Gastrocnemius medialis (tissue), 4 donors: ENCODE measurements around the gene NES. TPM values are rescaled to one million over a fixed set of nuclear protein-coding genes. Genes with fewer than 3 reads are reported as not detected.

Source experiments
- ATAC-seq, 2 donors: fragments of 150-250 bp; one replicate each; pipeline ENCODE4 v1.9.1; 2016
- DNase-seq, 2 donors: peaks; one replicate each; pipeline ENCODE4 v3.0.0-alpha.2; 2019
- H3K27ac ChIP-seq, 4 donors: fragments of 200-600 bp; sonication (generic); 1 replicate in 1 of 4; 2 replicates in 3 of 4; pipeline ENCODE4 v1.5.1; 2016 to 2018; ENCODE audit warnings: mild to moderate bottlenecking in 2 of 4, moderate library complexity in 1 of 4
- H3K27me3 ChIP-seq, 3 donors: fragments of 200-600 bp; sonication (generic) in 2 of 3; 1 replicate in 1 of 3; 2 replicates in 2 of 3; pipeline versions ENCODE4 v1.5.1 to v1.6.0; 2016 to 2019; ENCODE audit warnings: mild to moderate bottlenecking in 1 of 3, moderate library complexity in 1 of 3
- H3K36me3 ChIP-seq, 2 donors: fragments of 200-600 bp; sonication (generic) in 1 of 2; one replicate each; pipeline ENCODE4 v1.5.1; 2017 to 2018
- H3K4me1 ChIP-seq, 2 donors: fragments of 200-600 bp; sonication (generic) in 1 of 2; one replicate each; pipeline ENCODE4 v1.5.1; 2016 to 2017; ENCODE audit warnings: mild to moderate bottlenecking in 2 of 2
- H3K4me3 ChIP-seq, 4 donors: fragments of 200-600 bp; sonication (generic) in 3 of 4; 1 replicate in 1 of 4; 2 replicates in 3 of 4; pipeline ENCODE4 v1.5.1; 2016 to 2019; ENCODE audit warnings: mild to moderate bottlenecking in 2 of 4
- H3K9me3 ChIP-seq, 3 donors: fragments of 200-600 bp; sonication (generic) in 2 of 3; 1 replicate in 1 of 3; 2 replicates in 2 of 3; pipeline ENCODE4 v1.5.1; 2016 to 2019
- CTCF ChIP-seq, 5 experiments: fragments of 450-650 bp in 3 of 5; fragments of 200-600 bp in 2 of 5; sonication (generic) in 2 of 5; IDR thresholded peaks in 4 of 5; conservative IDR thresholded peaks in 1 of 5; 1 replicate in 4 of 5; 2 replicates in 1 of 5; pipeline ENCODE4 v1.5.1; 2016 to 2019; ENCODE audit warnings: antibody characterized with exemption in 5 of 5, mild to moderate bottlenecking in 3 of 5, moderate library complexity in 3 of 5
- POLR2A ChIP-seq, 2 donors: fragments of 450-650 bp; IDR thresholded peaks; one replicate each; pipeline ENCODE4 v1.6.1; 2017; ENCODE audit warnings: antibody characterized with exemption in 2 of 2, mild to moderate bottlenecking in 2 of 2, moderate library complexity in 2 of 2
- in situ Hi-C, 4 donors: fragments of 200-750 bp; cut with MboI; loops; one replicate each; pipeline versions ENCODE4 v1.15.0 to v1.8.0; 2017; ENCODE audit warnings: low sequenced_read_pairs in 4 of 4
- intact Hi-C: fragments of 100-400 bp; cut with DNase I; formaldehyde crosslinking; loops from one replicate; pipeline ENCODE4 v1.15.1; 2023; ENCODE audit warnings: low total_unique reads
- total RNA-seq, 4 donors: library from RNA; depleted of rRNA; stranded (reverse); fragments of >200 nt; gene quantifications; one replicate each; pipeline versions ENCODE4 v1.1.0 to v1.2.3, GENCODE V29; 2016

The NES gene
- total RNA-seq, 4 donors from 2014 or later = 13.7 to 60.9 (median 26.4) TPM

- Histone ChIP-seq H3K36me3 (peaks cover 3 to 39% of the 10 kb centered on the region in 2 donors), H3K4me1 (peaks cover 18 to 21% of the 10 kb centered on the region in 2 donors), H3K4me3 (no peak overlapping the region), H3K27me3 (no peaks in the 10 kb centered on the region), H3K27ac (no peak overlapping the region), H3K9me3 (no peaks in the 10 kb centered on the region)
- intact Hi-C loops (loop anchor here (10.0 kb wide), 1 partner anchor 667 kb away; the partner anchor contains the start of genes LAMTOR2 and UBQLN4), in situ Hi-C loops (loop anchor here in 1 of 4 donors (25.0 kb wide), 1 partner anchor 141 kb away; the partner anchor contains the start of genes INSRR and NTRK1)
- no peak for DNase-seq
- no peak for ATAC-seq
- no peak for TF ChIP-seq CTCF (IDR thresholded peaks at IDR 0.05 in 4 of 5, conservative IDR thresholded peaks at IDR 0.05 in 1 of 5)
- TF ChIP-seq POLR2A (IDR thresholded peaks at IDR 0.05) = no peak
These were observed 44.3 kb upstream of the NES start for GRCh38 chr1:156721535-156721934.

- in situ Hi-C loops (loop anchor here in 1 of 4 donors (25.0 kb wide), 1 partner anchor 141 kb away; the partner anchor contains the start of genes INSRR and NTRK1), intact Hi-C loops (loop anchor here (10.0 kb wide), 1 partner anchor 666 kb away; the partner anchor contains the start of genes LAMTOR2 and UBQLN4)
- Histone ChIP-seq H3K27ac (no peak overlapping the region), H3K9me3 (no peaks in the 10 kb centered on the region), H3K4me1 (peaks cover 14 to 17% of the 10 kb centered on the region in 2 donors), H3K36me3 (peaks cover 3 to 39% of the 10 kb centered on the region in 2 donors), H3K27me3 (no peaks in the 10 kb centered on the region), H3K4me3 (no peak overlapping the region)
- ATAC-seq (no peak), DNase-seq (no peak)
- TF ChIP-seq CTCF (IDR thresholded peaks at IDR 0.05 in 4 of 5, conservative IDR thresholded peaks at IDR 0.05 in 1 of 5) (no peak), POLR2A (IDR thresholded peaks at IDR 0.05) (no peak)
These were observed 43.9 kb upstream of the NES start for GRCh38 chr1:156721131-156721530.

- no peak for ATAC-seq
- Histone ChIP-seq H3K27me3 (no peaks in the 10 kb centered on the region), H3K27ac (no peak overlapping the region), H3K4me3 (no peak overlapping the region), H3K36me3 (peaks cover 3 to 15% of the 10 kb centered on the region in 2 donors), H3K4me1 (no peaks in the 10 kb centered on the region), H3K9me3 (no peaks in the 10 kb centered on the region)
- no peak for DNase-seq
- intact Hi-C loops = no loop called here
- in situ Hi-C loops = loop anchor here in 2 of 4 donors (10.0 to 25.0 kb wide), 2 partner anchors 145 to 167 kb away; partner anchors contain the start of genes INSRR (in 1 of the 2) and NTRK1 (in 1 of the 2)
- TF ChIP-seq CTCF (IDR thresholded peaks at IDR 0.05 in 4 of 5, conservative IDR thresholded peaks at IDR 0.05 in 1 of 5) = no peak
- no peak for TF ChIP-seq POLR2A (IDR thresholded peaks at IDR 0.05)
These were observed 40.1 kb upstream of the NES start for GRCh38 chr1:156717351-156717750.

GRCh38 chr1:156714830-156715229, 37.6 kb upstream of the NES start:
- DNase-seq (no peak), ATAC-seq (no peak)
- Histone ChIP-seq H3K9me3 (no peaks in the 10 kb centered on the region), H3K4me3 (no peak overlapping the region), H3K36me3 (no peaks in the 10 kb centered on the region), H3K4me1 (no peaks in the 10 kb centered on the region), H3K27me3 (no peaks in the 10 kb centered on the region), H3K27ac (no peak overlapping the region)
- in situ Hi-C loops = loop anchor here in 2 of 4 donors (10.0 to 25.0 kb wide), 2 partner anchors 147 to 170 kb away; partner anchors contain the start of genes INSRR (in 1 of the 2) and NTRK1 (in 1 of the 2)
- TF ChIP-seq POLR2A (IDR thresholded peaks at IDR 0.05) = no peak
- TF ChIP-seq CTCF (IDR thresholded peaks at IDR 0.05 in 4 of 5, conservative IDR thresholded peaks at IDR 0.05 in 1 of 5) = no peak
- intact Hi-C loops = no loop called here
